ENCODE measurements around the gene SDK1. TPM values are rescaled to one million over a fixed set of nuclear protein-coding genes. Genes with fewer than 3 reads are reported as not detected.

SDK1 gene
- total RNA-seq, 2 donors from 2014 or later = 1.3 to 2.6 TPM

- Histone ChIP-seq H3K9ac (ENCODE audit: low read depth in 2 of 2, low read length in 2 of 2) (no peak overlapping the region), H3K4me1 (no peaks in the 10 kb centered on the region), H3K27ac (no peak overlapping the region), H3K4me3 (no peak overlapping the region), H3K27me3 (no peaks in the 10 kb centered on the region), H3K9me3 (no peaks in the 10 kb centered on the region), H3K36me3 (no peaks in the 10 kb centered on the region)
- TF ChIP-seq CTCF (IDR thresholded peaks at IDR 0.05) = no peak
- DNase-seq = no peak
- intact Hi-C loops (cut with DNase I) = no loop called here
Measured at GRCh38 chr7:3636131-3636860, 335.2 kb downstream of the SDK1 start.

DNA sequence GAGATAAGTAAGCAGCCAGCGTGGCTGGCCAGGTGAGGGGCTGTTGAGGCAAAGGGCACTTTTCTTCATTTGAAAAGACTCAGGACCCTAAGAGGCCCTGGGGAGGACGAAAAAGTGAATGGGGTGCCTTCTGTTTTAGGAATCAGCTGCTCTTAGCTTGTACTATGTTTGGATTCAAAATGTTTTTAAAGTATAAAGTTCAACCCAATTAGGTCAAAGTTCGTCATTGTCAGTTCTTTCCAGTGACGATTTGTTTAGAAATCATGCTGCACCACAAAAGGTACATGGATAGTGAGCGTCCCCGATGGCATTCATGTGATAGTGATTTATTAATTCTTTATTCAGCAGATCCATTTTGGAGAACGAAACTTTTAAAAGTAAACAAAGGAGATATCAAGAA, 338.2 kb downstream of the SDK1 start:
- H3K36me3 ChIP-seq = no peaks in the 10 kb centered on the region
- H3K9me3 ChIP-seq = no peaks in the 10 kb centered on the region
- no peak overlapping the region for H3K27ac ChIP-seq
- DNase-seq = no peak
- no peak for TF ChIP-seq CTCF (IDR thresholded peaks at IDR 0.05)
- intact Hi-C loops (cut with DNase I) = no loop called here
- no peaks in the 10 kb centered on the region for H3K4me1 ChIP-seq
- H3K4me3 ChIP-seq = no peak overlapping the region
- H3K9ac ChIP-seq (ENCODE audit: low read depth in 2 of 2, low read length in 2 of 2) = no peak overlapping the region
- H3K27me3 ChIP-seq = no peaks in the 10 kb centered on the region

- Histone ChIP-seq H3K9ac (ENCODE audit: low read depth in 2 of 2, low read length in 2 of 2) (no peak overlapping the region), H3K27ac (no peak overlapping the region), H3K4me1 (no peaks in the 10 kb centered on the region), H3K4me3 (no peak overlapping the region), H3K36me3 (no peaks in the 10 kb centered on the region), H3K27me3 (no peaks in the 10 kb centered on the region), H3K9me3 (no peaks in the 10 kb centered on the region)
- no peak for TF ChIP-seq CTCF (IDR thresholded peaks at IDR 0.05)
- no peak for DNase-seq
- intact Hi-C loops (cut with DNase I) = no loop called here
Measured at GRCh38 chr7:3641582-3641981, 340.5 kb downstream of the SDK1 start.

GRCh38 chr7:3643091-3643490, 342.0 kb downstream of the SDK1 start:
- Histone ChIP-seq H3K4me3 (no peak overlapping the region), H3K27me3 (no peaks in the 10 kb centered on the region), H3K9ac (ENCODE audit: low read depth in 2 of 2, low read length in 2 of 2) (no peak overlapping the region), H3K36me3 (no peaks in the 10 kb centered on the region), H3K9me3 (no peaks in the 10 kb centered on the region), H3K4me1 (no peaks in the 10 kb centered on the region), H3K27ac (no peak overlapping the region)
- TF ChIP-seq CTCF (IDR thresholded peaks at IDR 0.05) = no peak
- intact Hi-C loops (cut with DNase I) = no loop called here
- no peak for DNase-seq

DNA sequence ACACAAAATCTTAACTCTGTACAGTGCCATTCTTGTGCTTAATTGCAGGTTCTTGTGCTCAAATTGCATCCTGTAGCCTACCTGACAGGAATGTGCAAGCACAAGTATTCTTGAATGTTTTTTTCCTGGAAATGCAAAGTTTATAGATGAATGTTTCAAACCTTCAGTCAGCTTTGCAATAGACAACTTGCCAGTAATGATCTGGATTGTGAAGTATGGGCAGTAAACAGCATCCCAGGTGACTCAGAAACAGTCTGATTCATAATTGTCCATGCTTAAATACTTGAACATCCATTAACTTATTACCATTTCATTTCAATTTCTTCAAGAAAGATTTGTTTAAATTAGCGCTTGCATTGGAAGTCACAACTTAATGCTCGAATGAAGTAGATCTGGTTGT, 347.2 kb downstream of the SDK1 start:
- H3K9ac ChIP-seq (ENCODE audit: low read depth in 2 of 2, low read length in 2 of 2) = no peak overlapping the region
- no peak for TF ChIP-seq CTCF (IDR thresholded peaks at IDR 0.05)
- no peaks in the 10 kb centered on the region for H3K27me3 ChIP-seq
- H3K4me3 ChIP-seq = no peak overlapping the region
- no peak for DNase-seq
- intact Hi-C loops (cut with DNase I) = no loop called here
- no peaks in the 10 kb centered on the region for H3K4me1 ChIP-seq
- H3K36me3 ChIP-seq = no peaks in the 10 kb centered on the region
- no peak overlapping the region for H3K27ac ChIP-seq
- H3K9me3 ChIP-seq = no peaks in the 10 kb centered on the region

Measured in colonic mucosa (tissue), 4 donors.